ENCODE measurements around the gene MTFMT.

GRCh38 chr15:65066635-65067316 is 37.3 kb upstream of the MTFMT start:
- TF ChIP-seq ZNF232 (CRISPR knock-in tag; IDR thresholded peaks at IDR 0.05; ENCODE audit: borderline replicate concordance) = no peak
- TF ChIP-seq EP300 (IDR thresholded peaks at IDR 0.05; ENCODE audit: low read depth in 2 of 2, low read length in 2 of 2) = no peak
- TF ChIP-seq EP300 (CRISPR knock-in tag; IDR thresholded peaks at IDR 0.05; ENCODE audit: borderline replicate concordance) = no peak
- TF ChIP-seq ARNT (IDR thresholded peaks at IDR 0.05) = no peak
- no peak for TF ChIP-seq RFX5 (IDR thresholded peaks at IDR 0.05; ENCODE audit: low read depth, low read length)
- TF ChIP-seq ZNF687 (CRISPR knock-in tag; IDR thresholded peaks at IDR 0.05) = no peak
- TF ChIP-seq, protein P1, sequence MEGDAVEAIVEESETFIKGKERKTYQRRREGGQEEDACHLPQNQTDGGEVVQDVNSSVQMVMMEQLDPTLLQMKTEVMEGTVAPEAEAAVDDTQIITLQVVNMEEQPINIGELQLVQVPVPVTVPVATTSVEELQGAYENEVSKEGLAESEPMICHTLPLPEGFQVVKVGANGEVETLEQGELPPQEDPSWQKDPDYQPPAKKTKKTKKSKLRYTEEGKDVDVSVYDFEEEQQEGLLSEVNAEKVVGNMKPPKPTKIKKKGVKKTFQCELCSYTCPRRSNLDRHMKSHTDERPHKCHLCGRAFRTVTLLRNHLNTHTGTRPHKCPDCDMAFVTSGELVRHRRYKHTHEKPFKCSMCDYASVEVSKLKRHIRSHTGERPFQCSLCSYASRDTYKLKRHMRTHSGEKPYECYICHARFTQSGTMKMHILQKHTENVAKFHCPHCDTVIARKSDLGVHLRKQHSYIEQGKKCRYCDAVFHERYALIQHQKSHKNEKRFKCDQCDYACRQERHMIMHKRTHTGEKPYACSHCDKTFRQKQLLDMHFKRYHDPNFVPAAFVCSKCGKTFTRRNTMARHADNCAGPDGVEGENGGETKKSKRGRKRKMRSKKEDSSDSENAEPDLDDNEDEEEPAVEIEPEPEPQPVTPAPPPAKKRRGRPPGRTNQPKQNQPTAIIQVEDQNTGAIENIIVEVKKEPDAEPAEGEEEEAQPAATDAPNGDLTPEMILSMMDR (CRISPR knock-in tag; IDR thresholded peaks at IDR 0.05) = no peak
- TF ChIP-seq GZF1 (CRISPR knock-in tag; IDR thresholded peaks at IDR 0.05) = no peak
- TF ChIP-seq JUND (CRISPR knock-in tag; IDR thresholded peaks at IDR 0.05) = no peak
- TF ChIP-seq MYC (CRISPR knock-in tag; IDR thresholded peaks at IDR 0.05; ENCODE audit: borderline replicate concordance) = no peak
- no peak for TF ChIP-seq ZNF569 (CRISPR knock-in tag; IDR thresholded peaks at IDR 0.05; ENCODE audit: borderline replicate concordance)
